K562 (cell line): Measurements from ENCODE around the gene GADD45G.

Source experiments
- CBFB ChIP-seq: sonication (generic); formaldehyde crosslinking; IDR thresholded peaks from 2 replicates; pipeline ENCODE4 v1.4.0; 2020; ENCODE audit warnings: mild to moderate bottlenecking, missing genetic modification reagents
- CTCF ChIP-seq, 3 experiments: IDR thresholded peaks in 2 of 3; conservative IDR thresholded peaks in 1 of 3; 2 replicates each; pipeline ENCODE4 v1.5.1; 2011 to 2012; ENCODE audit warnings: low read length in 3 of 3, mild to moderate bottlenecking in 3 of 3, control low read depth in 2 of 3, improper control_type of control experiment in 1 of 3, inconsistent platforms in 1 of 3, low read depth in 1 of 3, mixed read lengths in 1 of 3, moderate library complexity in 1 of 3; ENCODE audit not compliant: insufficient read depth in 2 of 3
- E4F1 ChIP-seq: fragments of 250-450 bp; sonication (Bioruptor Pico); IDR thresholded peaks from 2 replicates; pipeline ENCODE4 v1.5.0; 2021; ENCODE audit warnings: mild to moderate bottlenecking, borderline replicate concordance
- MLX ChIP-seq, 2 experiments: fragments of 450-650 bp in 1 of 2; sonication (generic) in 1 of 2; formaldehyde crosslinking; conservative IDR thresholded peaks; 2 replicates each; pipeline versions ENCODE4 v1.4.0 to v1.8.1; 2020 to 2022; ENCODE audit warnings: mild to moderate bottlenecking in 1 of 2, missing genetic modification reagents in 1 of 2
- POLR2AphosphoS2 ChIP-seq: IDR thresholded peaks from 2 replicates; pipeline ENCODE4 v1.6.1; 2012; ENCODE audit warnings: low read length, improper control_type of control experiment
- PREB ChIP-seq: sonication (generic); formaldehyde crosslinking; IDR thresholded peaks from 2 replicates; pipeline ENCODE4 v1.8.1; 2023; ENCODE audit warnings: mild to moderate bottlenecking, missing genetic modification reagents
- RFX5 ChIP-seq: IDR thresholded peaks from 2 replicates; pipeline ENCODE4 v1.6.1; 2011; ENCODE audit warnings: low read depth, mild to moderate bottlenecking, improper control_type of control experiment, low read length
- SRSF1 ChIP-seq: fragments of 200-400 bp; formaldehyde crosslinking; IDR thresholded peaks from 2 replicates; pipeline ENCODE4 v1.6.1; 2017; ENCODE audit warnings: mild to moderate bottlenecking, low read depth, low read length, moderate library complexity
- ZBED1 ChIP-seq: IDR thresholded peaks from 2 replicates; pipeline ENCODE4 v1.6.1; 2014

GRCh38 chr9:89648247-89649000 lies 43.6 kb downstream of the GADD45G start:
- no peak for TF ChIP-seq PREB
- no peak for TF ChIP-seq ZBED1
- no peak for TF ChIP-seq MLX (CRISPR knock-in tag; conservative IDR thresholded peaks at IDR 0.05)
- no peak for TF ChIP-seq SRSF1
- no peak for TF ChIP-seq CTCF (IDR thresholded peaks at IDR 0.05 in 2 of 3, conservative IDR thresholded peaks at IDR 0.05 in 1 of 3; ENCODE audit: insufficient read depth in 2 of 3, low read depth in 1 of 3, low read length in 3 of 3)
- TF ChIP-seq CBFB = no peak
- no peak for TF ChIP-seq RFX5
- no peak for TF ChIP-seq E4F1 (CRISPR knock-in tag)
- no peak for TF ChIP-seq POLR2AphosphoS2
